ENCODE measurements around the gene PLCD3.

PLCD3 gene

GRCh38 chr17:45070809-45071208 lies 61.5 kb downstream of the PLCD3 start:
- H3K27me3 ChIP-seq (replicated peaks; ENCODE audit: insufficient read depth, low read length) = no peaks in the 10 kb centered on the region
- H4K20me1 ChIP-seq (ENCODE audit: insufficient read depth, low read length) = peaks cover 3% of the 10 kb centered on the region; the same call in 1 of the 2 replicates
- H3K79me2 ChIP-seq (ENCODE audit: low read length) = peaks cover 94% of the 10 kb centered on the region
- DNase-seq = no peak
- TF ChIP-seq EZH2 (optimal IDR thresholded peaks at IDR 0.05; ENCODE audit: low read depth, low read length) (no peak), EZH2phosphoT487 (IDR thresholded peaks at IDR 0.05; ENCODE audit: low read length) (no peak), CTCF (IDR thresholded peaks at IDR 0.05; ENCODE audit: low read length) (no peak)
- H3K9ac ChIP-seq (ENCODE audit: low read length) = no peak overlapping the region
- no peak overlapping the region for H3K4me2 ChIP-seq (ENCODE audit: low read depth, low read length)
- H3F3A ChIP-seq (ENCODE audit: insufficient read depth, low read length) = no peaks in the 10 kb centered on the region
- H3K4me1 ChIP-seq (ENCODE audit: low read length) = no peaks in the 10 kb centered on the region
- H3K27ac ChIP-seq (ENCODE audit: low read length) = no peak overlapping the region
- H3K9me2 ChIP-seq (replicated peaks; ENCODE audit: insufficient read depth, low read length) = no peaks in the 10 kb centered on the region
- H2AFZ ChIP-seq (ENCODE audit: low read length) = no peak overlapping the region
- H3K9me3 ChIP-seq (replicated peaks; ENCODE audit: insufficient read depth, low read length) = no peaks in the 10 kb centered on the region
- H3K36me3 ChIP-seq (replicated peaks; ENCODE audit: insufficient read depth, low read length) = peaks cover 10% of the 10 kb centered on the region; the same call in 1 of the 2 replicates
- H3K4me3 ChIP-seq (ENCODE audit: low read length) = no peak overlapping the region

GRCh38 chr17:45070001-45070400 lies 62.3 kb downstream of the PLCD3 start:
- TF ChIP-seq EZH2phosphoT487 (IDR thresholded peaks at IDR 0.05; ENCODE audit: low read length) (no peak), EZH2 (optimal IDR thresholded peaks at IDR 0.05; ENCODE audit: low read depth, low read length) (no peak), CTCF (IDR thresholded peaks at IDR 0.05; ENCODE audit: low read length) (no peak)

GRCh38 chr17:45067637-45068036 lies 64.7 kb downstream of the PLCD3 start:
- Histone ChIP-seq H3K4me2 (ENCODE audit: low read depth, low read length) (no peak overlapping the region), H3K9me2 (replicated peaks; ENCODE audit: insufficient read depth, low read length) (no peaks in the 10 kb centered on the region), H2AFZ (ENCODE audit: low read length) (no peak overlapping the region), H3K9me3 (replicated peaks; ENCODE audit: insufficient read depth, low read length) (no peaks in the 10 kb centered on the region), H3K27me3 (replicated peaks; ENCODE audit: insufficient read depth, low read length) (no peaks in the 10 kb centered on the region), H3F3A (ENCODE audit: insufficient read depth, low read length) (no peaks in the 10 kb centered on the region), H3K4me1 (ENCODE audit: low read length) (peaks cover 2% of the 10 kb centered on the region), H4K20me1 (ENCODE audit: insufficient read depth, low read length) (peaks cover 10% of the 10 kb centered on the region; the same call in 1 of the 2 replicates), H3K79me2 (ENCODE audit: low read length) (peaks cover 96% of the 10 kb centered on the region), H3K4me3 (ENCODE audit: low read length) (no peak overlapping the region), H3K27ac (ENCODE audit: low read length) (no peak overlapping the region), H3K36me3 (replicated peaks; ENCODE audit: insufficient read depth, low read length) (peaks cover 10% of the 10 kb centered on the region; the same call in 1 of the 2 replicates), H3K9ac (ENCODE audit: low read length) (no peak overlapping the region)
- TF ChIP-seq EZH2 (optimal IDR thresholded peaks at IDR 0.05; ENCODE audit: low read depth, low read length) = no peak
- DNase-seq = no peak

More at GRCh38 chr17:45070001-45070400, 62.3 kb downstream of the PLCD3 start:
- peaks cover 95% of the 10 kb centered on the region for H3K79me2 ChIP-seq (ENCODE audit: low read length)
- H4K20me1 ChIP-seq (ENCODE audit: insufficient read depth, low read length) = peaks cover 6% of the 10 kb centered on the region; the same call in 1 of the 2 replicates
- H3K4me2 ChIP-seq (ENCODE audit: low read depth, low read length) = no peak overlapping the region
- H3K9ac ChIP-seq (ENCODE audit: low read length) = no peak overlapping the region
- no peak overlapping the region for H3K27ac ChIP-seq (ENCODE audit: low read length)
- no peaks in the 10 kb centered on the region for H3K9me3 ChIP-seq (replicated peaks; ENCODE audit: insufficient read depth, low read length)
- H3K36me3 ChIP-seq (replicated peaks; ENCODE audit: insufficient read depth, low read length) = peaks cover 10% of the 10 kb centered on the region; the same call in 1 of the 2 replicates
- no peak overlapping the region for H3K4me3 ChIP-seq (ENCODE audit: low read length)
- no peak overlapping the region for H2AFZ ChIP-seq (ENCODE audit: low read length)
- no peak for DNase-seq
- H3K9me2 ChIP-seq (replicated peaks; ENCODE audit: insufficient read depth, low read length) = no peaks in the 10 kb centered on the region
- no peaks in the 10 kb centered on the region for H3K27me3 ChIP-seq (replicated peaks; ENCODE audit: insufficient read depth, low read length)
- H3K4me1 ChIP-seq (ENCODE audit: low read length) = no peaks in the 10 kb centered on the region
- H3F3A ChIP-seq (ENCODE audit: insufficient read depth, low read length) = no peaks in the 10 kb centered on the region

- Histone ChIP-seq H3K27me3 (replicated peaks; ENCODE audit: insufficient read depth, low read length) (no peaks in the 10 kb centered on the region), H4K20me1 (ENCODE audit: insufficient read depth, low read length) (peaks cover 10% of the 10 kb centered on the region; the same call in 1 of the 2 replicates), H3K36me3 (replicated peaks; ENCODE audit: insufficient read depth, low read length) (no peaks in the 10 kb centered on the region; the same call in 1 of the 2 replicates), H3K4me1 (ENCODE audit: low read length) (peaks cover 15% of the 10 kb centered on the region), H2AFZ (ENCODE audit: low read length) (no peak overlapping the region), H3K4me3 (ENCODE audit: low read length) (no peak overlapping the region), H3K4me2 (ENCODE audit: low read depth, low read length) (no peak overlapping the region), H3K9me3 (replicated peaks; ENCODE audit: insufficient read depth, low read length) (no peaks in the 10 kb centered on the region), H3K9me2 (replicated peaks; ENCODE audit: insufficient read depth, low read length) (no peaks in the 10 kb centered on the region), H3K79me2 (ENCODE audit: low read length) (peaks cover 90% of the 10 kb centered on the region), H3K27ac (ENCODE audit: low read length) (no peak overlapping the region), H3F3A (ENCODE audit: insufficient read depth, low read length) (no peaks in the 10 kb centered on the region), H3K9ac (ENCODE audit: low read length) (no peak overlapping the region)
- TF ChIP-seq CTCF (IDR thresholded peaks at IDR 0.05; ENCODE audit: low read length) = no peak
- TF ChIP-seq EZH2 (optimal IDR thresholded peaks at IDR 0.05; ENCODE audit: low read depth, low read length) = no peak
- no peak for TF ChIP-seq EZH2phosphoT487 (IDR thresholded peaks at IDR 0.05; ENCODE audit: low read length)
- no peak for DNase-seq
Observed at GRCh38 chr17:45063198-45063597, 69.1 kb downstream of the PLCD3 start.
